ENCODE results near the gene BCAS3.
"Not testable (repeated sequence)": the region's sequence is repeated elsewhere in the genome, so short reads cannot be mapped to it uniquely, and the experiment has no call there.

The BCAS3 gene

DNA sequence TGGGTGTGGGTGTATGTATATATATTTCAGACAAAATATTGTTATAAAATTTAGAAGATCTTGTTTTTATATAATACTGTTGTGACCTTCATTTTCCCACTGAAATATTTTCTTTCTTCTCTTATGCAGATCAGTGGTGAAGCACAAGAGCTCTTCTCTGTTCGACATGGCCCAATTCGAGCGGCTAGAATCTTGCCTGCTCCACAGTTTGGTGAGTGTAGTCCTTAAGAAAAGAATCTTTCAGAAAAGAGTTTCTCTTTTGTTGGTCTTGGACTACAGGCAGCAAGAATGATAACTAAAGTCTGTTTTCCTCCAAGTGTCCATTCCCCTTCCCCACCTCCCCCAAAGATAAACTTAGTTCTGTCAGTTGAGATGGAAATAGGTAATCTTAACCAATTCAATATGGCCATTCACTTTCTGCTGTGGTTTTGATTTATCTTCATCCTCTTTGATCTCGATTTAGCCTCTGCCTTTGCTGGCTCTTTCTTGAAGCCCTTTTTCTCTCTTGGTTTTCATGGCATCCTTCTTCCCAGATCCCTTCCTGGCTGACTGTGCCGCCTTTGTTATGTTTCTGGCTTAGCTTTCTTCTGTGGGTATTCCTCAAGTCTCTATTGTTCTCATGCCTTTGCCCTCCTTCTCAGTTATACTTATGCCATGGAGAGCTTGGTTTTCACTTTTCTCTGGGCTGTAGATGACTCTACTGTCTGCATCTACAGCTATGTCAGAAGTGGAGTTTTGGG is 69.6 kb downstream of the BCAS3 start:
- DNase-seq (ENCODE audit: low spot score) = no peak

GRCh38 chr17:60748204-60748603 is 70.6 kb downstream of the BCAS3 start:
- DNase-seq (ENCODE audit: low spot score) = no peak

DNA sequence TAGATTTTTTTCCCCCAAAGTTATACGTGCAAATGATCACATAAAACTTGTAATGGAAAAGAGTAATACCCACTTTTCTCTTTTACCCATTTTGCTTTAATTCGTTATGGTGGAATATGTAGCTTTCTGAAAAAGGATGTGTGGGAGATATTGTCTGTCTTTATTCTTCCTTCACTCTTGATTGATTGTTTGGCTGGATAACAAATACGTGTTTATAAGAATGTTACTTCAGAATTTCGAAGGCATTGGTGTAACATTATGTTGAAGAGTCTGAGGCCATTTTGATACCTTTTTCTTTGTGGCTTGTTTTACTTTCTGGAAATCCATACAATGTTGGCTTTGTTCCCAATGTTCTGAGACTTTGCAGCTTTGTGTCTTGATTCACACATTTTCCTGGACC is 71.4 kb downstream of the BCAS3 start:
- no peak for DNase-seq (ENCODE audit: low spot score)

DNA sequence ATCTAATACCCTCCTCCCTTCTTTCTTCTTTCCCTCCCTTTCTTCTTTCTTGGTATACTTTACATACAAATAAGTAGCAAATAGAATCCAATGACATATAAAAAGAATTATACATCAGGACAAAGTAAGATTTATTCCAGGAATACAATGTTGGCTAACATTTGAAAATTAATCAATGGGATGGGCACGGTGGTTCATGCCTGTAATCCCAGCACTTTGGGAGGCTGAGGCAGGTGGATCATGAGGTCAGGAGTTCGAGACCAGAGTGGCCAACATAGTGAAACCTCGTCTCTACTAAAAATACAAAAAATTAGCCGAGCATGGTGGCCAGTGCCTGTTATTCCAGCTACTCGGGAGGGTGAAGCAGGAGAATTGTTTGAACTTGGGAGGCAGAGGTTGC is 72.1 kb downstream of the BCAS3 start:
- DNase-seq (ENCODE audit: low spot score) = no peak

DNA sequence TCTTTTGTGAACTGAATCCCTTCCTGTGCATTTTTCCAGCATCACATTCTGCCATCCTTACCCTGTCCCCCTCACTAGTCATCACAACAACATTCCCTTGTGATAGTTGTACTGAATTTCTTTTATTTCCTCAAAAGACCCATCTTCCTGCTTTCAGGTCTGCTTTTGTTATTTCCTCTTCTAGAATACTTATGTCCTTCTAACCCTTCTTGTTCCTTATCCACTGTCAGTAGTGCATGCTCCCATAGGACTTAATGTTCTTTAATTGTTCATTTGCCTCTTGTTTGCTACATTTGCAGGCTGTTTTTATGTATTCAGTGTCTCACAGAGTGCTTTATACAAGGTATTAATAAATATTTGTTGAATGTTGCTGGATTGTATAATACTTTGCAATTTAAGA is 73.0 kb downstream of the BCAS3 start:
- DNase-seq (ENCODE audit: low spot score) = no peak

- no peak for DNase-seq (ENCODE audit: low spot score)
Observed at GRCh38 chr17:60751884-60752283, 74.2 kb downstream of the BCAS3 start.

GRCh38 chr17:60752873-60753577 is 75.4 kb downstream of the BCAS3 start:
- no peak for DNase-seq (ENCODE audit: low spot score)

GRCh38 chr17:60754057-60754604 is 76.5 kb downstream of the BCAS3 start:
- DNase-seq (ENCODE audit: low spot score) = no peak

- DNase-seq (ENCODE audit: low spot score) = not testable (repeated sequence)
Observed at GRCh38 chr17:60756798-60757197, 79.1 kb downstream of the BCAS3 start.

DNA sequence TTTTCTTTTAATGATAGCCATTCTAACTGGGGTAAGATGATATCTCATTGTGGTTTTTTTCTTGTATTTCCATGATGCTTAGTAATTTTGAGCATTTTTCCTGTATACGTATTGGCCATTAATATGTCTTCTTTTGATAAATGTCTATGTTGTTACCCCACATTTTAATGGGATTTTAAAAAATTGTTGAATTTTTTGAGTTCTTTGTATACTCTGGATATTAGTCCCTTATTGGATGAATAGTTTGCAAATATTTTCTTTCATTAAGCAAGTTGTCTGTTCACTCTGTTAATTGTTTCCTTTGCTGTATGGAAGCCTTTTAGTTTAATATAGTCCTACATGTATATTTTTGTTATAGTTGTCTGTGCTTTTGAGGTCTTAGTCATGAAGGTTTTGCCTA is 79.8 kb downstream of the BCAS3 start:
- DNase-seq (ENCODE audit: low spot score) = no peak

- no peak for DNase-seq (ENCODE audit: low spot score)
Observed at GRCh38 chr17:60759756-60760155, 82.1 kb downstream of the BCAS3 start.

DNA sequence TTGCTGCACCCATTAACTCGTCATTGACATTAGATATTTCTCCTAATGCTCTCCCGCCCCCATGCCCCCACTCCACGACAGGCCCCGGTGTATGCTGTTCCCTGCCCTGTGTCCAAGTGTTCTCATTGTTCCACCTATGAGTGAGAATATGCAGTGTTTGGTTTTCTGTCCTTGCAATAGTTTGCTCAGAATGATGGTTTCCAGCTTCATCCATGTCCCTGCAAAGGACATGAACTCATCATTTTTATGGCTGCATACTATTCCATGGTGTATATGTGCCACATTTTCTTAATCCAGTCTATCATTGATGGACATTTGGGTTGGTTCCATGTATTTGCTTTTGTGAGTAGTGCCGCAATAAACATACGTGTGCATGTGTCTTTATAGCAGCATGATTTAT is 83.7 kb downstream of the BCAS3 start:
- DNase-seq (ENCODE audit: low spot score) = not testable (repeated sequence)

- DNase-seq (ENCODE audit: low spot score) = no peak
Observed at GRCh38 chr17:60766778-60767190, 89.1 kb downstream of the BCAS3 start.

DNA sequence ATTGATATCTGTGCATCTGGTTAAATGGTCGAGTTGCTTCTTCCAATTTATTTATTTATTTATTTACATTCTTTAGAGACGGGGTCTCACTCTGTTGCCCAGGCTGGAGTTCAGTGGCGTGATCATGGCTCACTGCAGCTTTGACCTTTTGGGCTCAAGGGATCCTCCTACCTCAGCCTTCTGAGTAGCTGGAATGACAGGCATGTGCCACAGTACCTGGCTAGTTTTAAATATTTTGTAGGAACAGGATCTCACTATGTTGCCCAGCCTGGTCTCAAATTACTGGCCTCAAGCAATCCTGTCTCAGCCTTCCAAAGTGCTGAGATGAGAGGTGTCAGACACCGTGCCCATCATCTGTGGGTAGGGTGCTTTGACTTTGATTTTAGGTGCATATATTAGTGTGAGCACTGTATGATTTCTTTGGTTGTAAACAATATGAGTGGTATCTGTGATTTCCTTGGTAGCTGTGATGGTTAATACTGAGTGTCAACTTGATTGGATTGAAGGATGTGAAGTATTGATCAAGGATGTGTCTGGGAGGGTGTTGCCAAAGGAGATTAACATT is 90.2 kb downstream of the BCAS3 start:
- DNase-seq (ENCODE audit: low spot score) = no peak

- no peak for DNase-seq (ENCODE audit: low spot score)
Observed at GRCh38 chr17:60769327-60769726, 91.7 kb downstream of the BCAS3 start.

GRCh38 chr17:60770946-60771422 is 93.3 kb downstream of the BCAS3 start:
- no peak for DNase-seq (ENCODE audit: low spot score)

- DNase-seq (ENCODE audit: low spot score) = not testable (repeated sequence)
Observed at GRCh38 chr17:60771621-60772020, 94.0 kb downstream of the BCAS3 start.

DNA sequence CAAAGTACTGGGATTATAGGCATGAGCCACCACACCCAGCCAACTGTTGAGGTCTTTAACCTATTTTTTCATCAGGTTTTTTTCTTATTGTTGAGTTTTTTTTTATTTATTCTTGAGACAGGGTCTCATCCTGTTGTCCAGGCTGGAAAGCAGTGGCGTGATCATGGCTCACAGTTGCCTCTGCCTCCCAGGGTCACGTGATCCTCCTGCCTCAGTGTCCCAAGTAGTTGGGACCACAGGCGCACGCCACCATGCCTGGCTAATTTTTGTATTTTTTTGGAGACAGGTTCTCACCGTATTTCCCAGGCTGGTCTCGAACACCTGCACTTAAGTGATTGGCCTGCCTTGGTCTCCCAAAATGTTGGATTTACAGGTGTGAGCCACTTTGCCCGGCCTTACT is 95.9 kb downstream of the BCAS3 start:
- DNase-seq (ENCODE audit: low spot score) = no peak

DNA sequence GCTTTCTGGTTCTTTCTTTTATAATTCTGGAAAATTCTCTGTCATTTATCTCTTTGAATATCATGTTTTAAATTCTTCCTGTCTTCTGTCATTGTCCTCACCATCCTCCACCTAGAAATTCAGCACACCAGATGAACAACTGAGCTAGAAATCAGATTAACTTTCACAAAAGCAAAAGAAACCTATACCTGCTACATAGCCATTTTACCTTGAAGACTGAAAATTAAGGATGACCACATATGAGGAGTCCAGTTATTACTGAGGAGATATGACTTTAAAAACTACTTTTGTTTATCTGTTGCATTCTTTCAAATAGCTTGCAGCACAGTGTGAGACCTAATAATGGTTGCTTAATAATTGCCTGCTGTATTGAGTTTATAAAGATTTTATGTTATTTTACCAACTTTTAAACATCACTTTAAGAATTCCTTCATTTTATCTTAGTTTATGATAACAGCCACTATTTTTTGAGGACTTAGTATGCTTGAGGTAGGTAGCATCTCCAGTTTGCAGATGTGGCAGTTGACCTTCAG is 104.3 kb downstream of the BCAS3 start:
- no peak for DNase-seq (ENCODE audit: low spot score)

- DNase-seq (ENCODE audit: low spot score) = no peak
Observed at GRCh38 chr17:60782742-60783141, 105.1 kb downstream of the BCAS3 start.

- no peak for DNase-seq (ENCODE audit: low spot score)
Observed at GRCh38 chr17:60790205-60790604, 112.6 kb downstream of the BCAS3 start.

DNA sequence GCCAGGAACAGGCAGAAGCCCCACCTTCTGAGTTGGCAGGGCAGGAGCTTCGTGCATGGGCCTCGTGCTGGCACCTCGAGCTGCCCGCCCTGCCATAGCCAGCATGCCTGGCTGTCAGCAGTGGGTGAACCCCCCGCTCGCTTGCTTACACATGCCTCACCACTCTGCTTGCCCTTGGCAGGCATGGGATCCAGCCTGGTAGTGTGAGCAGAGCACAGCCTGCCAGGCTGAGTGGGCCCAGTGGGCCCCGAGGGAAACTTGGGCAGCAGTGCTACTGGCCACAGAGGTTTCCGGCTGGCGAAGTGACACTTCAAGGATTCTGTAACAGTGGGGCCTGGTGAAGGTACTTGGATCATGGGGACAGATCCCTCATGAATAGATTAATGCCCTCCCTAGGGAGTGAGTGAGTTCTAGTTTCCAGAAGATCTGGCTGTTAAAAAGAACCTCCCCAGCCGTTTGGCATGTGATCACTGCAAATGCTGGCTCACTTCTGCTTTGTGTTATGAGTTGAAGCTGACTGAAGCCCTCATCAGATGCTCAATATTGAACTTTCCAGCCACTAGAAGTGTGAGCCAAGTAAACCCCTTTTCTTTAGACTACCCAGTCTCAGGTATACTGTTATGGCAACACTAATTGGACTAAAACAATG is 114.7 kb downstream of the BCAS3 start:
- DNase-seq (ENCODE audit: low spot score) = no peak

All from AG08396 (cell line).